Measurements from ENCODE around the gene SKI. TPM values are rescaled to one million over a fixed set of nuclear protein-coding genes. Genes with fewer than 3 reads are reported as not detected.
A peak's percentile ranks its signal among the peaks of the same experiment; 100 is the strongest.

The SKI gene
- total RNA-seq, 1 donor from 2014 or later = 66.2 TPM

DNA sequence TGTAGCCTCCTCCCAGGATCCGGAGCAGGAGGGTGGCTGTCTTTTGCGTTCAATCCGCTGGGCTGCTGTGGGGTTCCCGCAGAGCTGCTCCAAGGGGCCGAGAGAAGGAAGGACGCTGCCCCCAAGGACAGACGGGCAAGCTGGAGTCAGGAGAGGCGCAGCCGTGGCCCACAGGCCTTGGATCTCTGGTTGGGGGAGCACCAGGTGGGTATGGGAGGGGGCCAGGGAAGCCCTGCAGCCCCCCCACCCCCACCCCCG is 15.9 kb upstream of the SKI start:
- Histone ChIP-seq H3K4me1 (ENCODE audit: insufficient read depth, low read length) (peaks cover 53% of the 10 kb centered on the region), H3K4me2 (ENCODE audit: low read length) (peak overlapping the region; percentile 89), H4K20me1 (ENCODE audit: insufficient read depth, low read length) (no peaks in the 10 kb centered on the region), H3K27me3 (ENCODE audit: insufficient read depth, low read length) (no peaks in the 10 kb centered on the region), H3K27ac (ENCODE audit: low read depth, low read length) (peak overlapping the region; percentile 99), H3K36me3 (ENCODE audit: insufficient read depth, low read length) (no peaks in the 10 kb centered on the region), H2AFZ (ENCODE audit: low read depth, low read length) (peak overlapping the region; percentile 83), H3K9ac (ENCODE audit: low read length) (peak overlapping the region; percentile 93), H3K79me2 (ENCODE audit: insufficient read depth, low read length) (no peaks in the 10 kb centered on the region), H3K9me3 (ENCODE audit: insufficient read depth, low read depth, low read length) (no peaks in the 10 kb centered on the region), H3K4me3 (ENCODE audit: insufficient read depth, low read depth, low read length) (peak overlapping the region; percentile 34)
- H3K4me3 Mint-ChIP-seq (ENCODE audit: unreplicated experiment) = no peak overlapping the region
- no peak for TF ChIP-seq EZH2 (IDR thresholded peaks at IDR 0.05; ENCODE audit: insufficient read depth, low read length)
- TF ChIP-seq, protein P1, sequence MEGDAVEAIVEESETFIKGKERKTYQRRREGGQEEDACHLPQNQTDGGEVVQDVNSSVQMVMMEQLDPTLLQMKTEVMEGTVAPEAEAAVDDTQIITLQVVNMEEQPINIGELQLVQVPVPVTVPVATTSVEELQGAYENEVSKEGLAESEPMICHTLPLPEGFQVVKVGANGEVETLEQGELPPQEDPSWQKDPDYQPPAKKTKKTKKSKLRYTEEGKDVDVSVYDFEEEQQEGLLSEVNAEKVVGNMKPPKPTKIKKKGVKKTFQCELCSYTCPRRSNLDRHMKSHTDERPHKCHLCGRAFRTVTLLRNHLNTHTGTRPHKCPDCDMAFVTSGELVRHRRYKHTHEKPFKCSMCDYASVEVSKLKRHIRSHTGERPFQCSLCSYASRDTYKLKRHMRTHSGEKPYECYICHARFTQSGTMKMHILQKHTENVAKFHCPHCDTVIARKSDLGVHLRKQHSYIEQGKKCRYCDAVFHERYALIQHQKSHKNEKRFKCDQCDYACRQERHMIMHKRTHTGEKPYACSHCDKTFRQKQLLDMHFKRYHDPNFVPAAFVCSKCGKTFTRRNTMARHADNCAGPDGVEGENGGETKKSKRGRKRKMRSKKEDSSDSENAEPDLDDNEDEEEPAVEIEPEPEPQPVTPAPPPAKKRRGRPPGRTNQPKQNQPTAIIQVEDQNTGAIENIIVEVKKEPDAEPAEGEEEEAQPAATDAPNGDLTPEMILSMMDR (IDR thresholded peaks at IDR 0.05; ENCODE audit: insufficient read depth, low read depth, low read length) = no peak
- peaks cover 2% of the 10 kb centered on the region for H3K27me3 Mint-ChIP-seq (ENCODE audit: low read depth, unreplicated experiment)
- H3K9me3 Mint-ChIP-seq (ENCODE audit: unreplicated experiment) = no peaks in the 10 kb centered on the region
- peak overlapping the region; percentile 75 for H3K27ac Mint-ChIP-seq (ENCODE audit: unreplicated experiment)
- FAIRE-seq (no peak), DNase-seq (ENCODE audit: low read depth) (no peak)
- H3K36me3 Mint-ChIP-seq (ENCODE audit: low read depth, unreplicated experiment) = peaks cover 3% of the 10 kb centered on the region
- H3K4me1 Mint-ChIP-seq (ENCODE audit: low read depth, unreplicated experiment) = peaks cover 3% of the 10 kb centered on the region

DNA sequence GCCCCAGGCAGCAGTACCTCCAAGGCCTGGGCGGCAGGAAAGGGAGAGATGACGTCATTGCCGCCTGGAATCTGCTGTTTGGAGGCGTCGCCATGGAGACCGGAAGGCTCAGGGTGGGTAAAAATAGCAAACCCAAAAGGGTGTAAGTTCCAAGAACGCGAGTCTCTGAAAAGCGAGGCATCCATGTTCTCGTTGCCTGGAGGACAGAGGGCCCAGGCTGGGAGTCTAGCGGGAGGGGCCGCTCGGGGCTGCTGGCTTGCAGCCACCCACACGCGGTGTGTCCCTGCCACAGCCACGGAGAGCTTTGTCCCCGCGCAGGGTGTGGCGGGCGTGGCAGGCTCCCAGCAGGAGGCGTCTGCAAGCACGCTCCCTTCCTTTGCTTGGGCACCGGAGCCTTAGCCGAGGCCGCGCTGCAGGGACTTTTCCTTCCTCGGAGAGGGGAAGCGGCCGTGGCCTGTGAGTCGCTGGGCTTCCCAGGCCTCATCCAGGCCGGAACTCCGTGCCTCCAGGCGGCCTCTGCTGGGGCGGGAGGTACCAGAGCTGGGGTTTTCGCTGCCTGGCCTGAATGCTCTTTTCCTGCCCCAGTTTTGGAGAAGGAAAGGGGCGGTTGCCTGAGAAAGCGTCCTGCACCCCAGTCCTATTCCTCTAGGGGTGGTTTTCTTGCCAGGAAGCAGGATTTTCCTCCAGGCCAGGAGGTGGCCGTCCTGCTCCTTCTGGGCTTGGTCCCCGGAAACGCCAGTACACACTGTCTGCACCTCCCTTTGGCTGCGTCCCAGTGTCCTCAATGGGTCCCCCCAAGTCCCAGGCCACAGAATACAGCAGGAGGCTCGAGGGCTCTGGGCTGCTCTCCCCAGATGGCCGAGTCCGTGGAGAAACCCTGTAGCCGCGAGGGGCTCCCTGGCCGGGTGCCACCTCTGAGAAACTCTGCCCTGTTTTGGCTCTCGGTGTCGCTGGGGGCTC is 15.3 kb upstream of the SKI start:
- H3K9me3 ChIP-seq (ENCODE audit: insufficient read depth, low read depth, low read length) = no peaks in the 10 kb centered on the region
- TF ChIP-seq, protein P1 (IDR thresholded peaks at IDR 0.05; ENCODE audit: insufficient read depth, low read depth, low read length) = peak; percentile 15
- no peak for TF ChIP-seq EZH2 (IDR thresholded peaks at IDR 0.05; ENCODE audit: insufficient read depth, low read length)
- Mint-ChIP-seq H3K4me3 (ENCODE audit: unreplicated experiment) (peak overlapping the region; percentile 57), H3K36me3 (ENCODE audit: low read depth, unreplicated experiment) (peaks cover 3% of the 10 kb centered on the region), H3K9me3 (ENCODE audit: unreplicated experiment) (no peaks in the 10 kb centered on the region), H3K4me1 (ENCODE audit: low read depth, unreplicated experiment) (peaks cover 3% of the 10 kb centered on the region), H3K27me3 (ENCODE audit: low read depth, unreplicated experiment) (peaks cover 2% of the 10 kb centered on the region), H3K27ac (ENCODE audit: unreplicated experiment) (peak overlapping the region; percentile 86)
- peak overlapping the region; percentile 99 for H3K27ac ChIP-seq (ENCODE audit: low read depth, low read length)
- no peaks in the 10 kb centered on the region for H3K27me3 ChIP-seq (ENCODE audit: insufficient read depth, low read length)
- H3K79me2 ChIP-seq (ENCODE audit: insufficient read depth, low read length) = no peaks in the 10 kb centered on the region
- H3K4me2 ChIP-seq (ENCODE audit: low read length) = peak overlapping the region; percentile 89
- H3K9ac ChIP-seq (ENCODE audit: low read length) = peak overlapping the region; percentile 93
- no peaks in the 10 kb centered on the region for H4K20me1 ChIP-seq (ENCODE audit: insufficient read depth, low read length)
- peaks cover 47% of the 10 kb centered on the region for H3K4me1 ChIP-seq (ENCODE audit: insufficient read depth, low read length)
- H3K36me3 ChIP-seq (ENCODE audit: insufficient read depth, low read length) = no peaks in the 10 kb centered on the region
- FAIRE-seq (no peak), DNase-seq (ENCODE audit: low read depth) (peak; percentile 91)
- peak overlapping the region; percentile 89 for H2AFZ ChIP-seq (ENCODE audit: low read depth, low read length)
- peak overlapping the region; percentile 61 for H3K4me3 ChIP-seq (ENCODE audit: insufficient read depth, low read depth, low read length)

Measured in astrocyte (in vitro differentiated cells and primary cell).